HFFc6 (cell line): ENCODE measurements around the gene TPCN1. TPM values are rescaled to one million over a fixed set of nuclear protein-coding genes. Genes with fewer than 3 reads are reported as not detected.

Experiments
- DNase-seq: peaks from one replicate; pipeline ENCODE4 v3.0.0-alpha.2; 2018
- H3K27ac Mint-ChIP-seq: 2 replicates; pipeline ENCODE4 v1.8.0; 2020; ENCODE audit warnings: mild to moderate bottlenecking, mixed read lengths
- H3K27me3 Mint-ChIP-seq: 2 replicates; pipeline ENCODE4 v1.8.0; 2021; ENCODE audit warnings: mild to moderate bottlenecking, moderate library complexity, mixed read lengths; ENCODE audit not compliant: insufficient read depth
- H3K36me3 Mint-ChIP-seq: 2 replicates; pipeline ENCODE4 v1.8.0; 2021; ENCODE audit warnings: low read depth, mixed read lengths
- H3K4me1 Mint-ChIP-seq: 2 replicates; pipeline ENCODE4 v1.8.0; 2020; ENCODE audit warnings: low read depth, mixed read lengths
- H3K4me3 Mint-ChIP-seq: 2 replicates; pipeline ENCODE4 v1.8.0; 2020; ENCODE audit warnings: mild to moderate bottlenecking, moderate library complexity, mixed read lengths
- H3K9me3 Mint-ChIP-seq: 2 replicates; pipeline ENCODE4 v1.8.0; 2020; ENCODE audit warnings: mild to moderate bottlenecking, mixed read lengths
- CTCF ChIP-seq: fragments of 200-600 bp; sonication (generic); IDR thresholded peaks from 2 replicates; pipeline ENCODE4 v1.5.0; 2021; ENCODE audit warnings: antibody characterized with exemption, mild to moderate bottlenecking
- total RNA-seq, 6 experiments: library from RNA; stranded (reverse); fragmentation: NEBNext Ultra II Directional; extraction: Animal tissue kit (Norgen Biotek cat#: 25700); gene quantifications; 2 replicates in 1 of 6; 3 replicates in 5 of 6; pipeline ENCODE4 v1.2.3, GENCODE V29; 2021

The TPCN1 gene
- total RNA-seq, 6 experiments from 2014 or later: 19.0 to 33.3 (median 20.6) TPM

- DNase-seq: no peak
- TF ChIP-seq CTCF: no peak
- Mint-ChIP-seq H3K9me3 (no peaks in the 10 kb centered on the region), H3K27me3 (no peaks in the 10 kb centered on the region; the same call in 1 of the 2 replicates), H3K27ac (peak overlapping the region; percentile 3; the same call in 1 of the 2 replicates), H3K36me3 (no peaks in the 10 kb centered on the region), H3K4me1 (peaks cover 37% of the 10 kb centered on the region), H3K4me3 (no peak overlapping the region)
Measured at GRCh38 chr12:113329791-113330417, 108.6 kb downstream of the TPCN1 start.

GRCh38 chr12:113330505-113330904 is 109.2 kb downstream of the TPCN1 start:
- no peaks in the 10 kb centered on the region for H3K36me3 Mint-ChIP-seq
- no peaks in the 10 kb centered on the region; the same call in 1 of the 2 replicates for H3K27me3 Mint-ChIP-seq
- H3K27ac Mint-ChIP-seq: no peak overlapping the region
- H3K4me3 Mint-ChIP-seq: no peak overlapping the region
- H3K4me1 Mint-ChIP-seq: peaks cover 37% of the 10 kb centered on the region
- H3K9me3 Mint-ChIP-seq: no peaks in the 10 kb centered on the region
- DNase-seq: no peak
- no peak for TF ChIP-seq CTCF

DNA sequence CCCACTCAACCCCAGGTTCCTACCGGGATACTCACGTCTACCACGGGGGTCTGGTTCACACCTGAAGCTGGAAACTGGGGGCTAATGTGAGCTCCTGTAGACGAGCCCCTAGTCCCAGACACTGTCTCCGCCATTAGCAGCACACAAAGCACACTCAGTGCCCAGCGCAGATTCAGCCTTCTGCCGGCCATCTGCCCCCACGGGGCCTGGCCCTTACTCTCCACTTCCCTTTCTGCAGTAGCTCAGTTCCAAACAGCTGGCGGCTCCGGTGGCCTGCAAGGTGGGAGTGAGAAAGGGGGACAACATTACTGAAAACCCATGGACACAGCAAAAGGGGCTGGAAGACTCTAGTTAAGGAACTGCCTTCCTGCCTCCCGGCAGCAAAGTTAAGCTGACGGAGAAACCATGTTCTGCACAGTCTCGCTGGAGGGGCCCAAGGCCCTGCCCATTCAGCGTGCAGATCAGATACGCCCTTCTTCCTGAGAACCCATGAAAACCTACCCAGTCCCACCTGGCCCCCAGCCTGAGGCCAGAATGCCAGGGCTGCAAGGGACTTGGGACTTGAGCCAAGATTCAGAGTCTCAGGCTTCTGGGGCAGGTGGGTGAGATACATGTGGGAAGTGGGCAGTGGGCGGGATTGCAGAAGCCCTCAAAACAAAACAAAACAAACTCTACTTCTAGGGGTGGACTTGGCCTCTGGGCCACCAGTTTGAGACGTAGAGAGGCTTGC is 111.6 kb downstream of the TPCN1 start:
- Mint-ChIP-seq H3K4me3 (no peak overlapping the region), H3K9me3 (no peaks in the 10 kb centered on the region), H3K36me3 (no peaks in the 10 kb centered on the region), H3K4me1 (peaks cover 23% of the 10 kb centered on the region), H3K27ac (no peak overlapping the region), H3K27me3 (no peaks in the 10 kb centered on the region; the same call in 1 of the 2 replicates)
- TF ChIP-seq CTCF: no peak
- DNase-seq: no peak

GRCh38 chr12:113333418-113333750 is 112.1 kb downstream of the TPCN1 start:
- Mint-ChIP-seq H3K27me3 (no peaks in the 10 kb centered on the region; the same call in 1 of the 2 replicates), H3K9me3 (no peaks in the 10 kb centered on the region), H3K4me1 (peaks cover 23% of the 10 kb centered on the region), H3K36me3 (no peaks in the 10 kb centered on the region), H3K27ac (no peak overlapping the region), H3K4me3 (no peak overlapping the region)
- no peak for TF ChIP-seq CTCF
- DNase-seq: no peak

DNA sequence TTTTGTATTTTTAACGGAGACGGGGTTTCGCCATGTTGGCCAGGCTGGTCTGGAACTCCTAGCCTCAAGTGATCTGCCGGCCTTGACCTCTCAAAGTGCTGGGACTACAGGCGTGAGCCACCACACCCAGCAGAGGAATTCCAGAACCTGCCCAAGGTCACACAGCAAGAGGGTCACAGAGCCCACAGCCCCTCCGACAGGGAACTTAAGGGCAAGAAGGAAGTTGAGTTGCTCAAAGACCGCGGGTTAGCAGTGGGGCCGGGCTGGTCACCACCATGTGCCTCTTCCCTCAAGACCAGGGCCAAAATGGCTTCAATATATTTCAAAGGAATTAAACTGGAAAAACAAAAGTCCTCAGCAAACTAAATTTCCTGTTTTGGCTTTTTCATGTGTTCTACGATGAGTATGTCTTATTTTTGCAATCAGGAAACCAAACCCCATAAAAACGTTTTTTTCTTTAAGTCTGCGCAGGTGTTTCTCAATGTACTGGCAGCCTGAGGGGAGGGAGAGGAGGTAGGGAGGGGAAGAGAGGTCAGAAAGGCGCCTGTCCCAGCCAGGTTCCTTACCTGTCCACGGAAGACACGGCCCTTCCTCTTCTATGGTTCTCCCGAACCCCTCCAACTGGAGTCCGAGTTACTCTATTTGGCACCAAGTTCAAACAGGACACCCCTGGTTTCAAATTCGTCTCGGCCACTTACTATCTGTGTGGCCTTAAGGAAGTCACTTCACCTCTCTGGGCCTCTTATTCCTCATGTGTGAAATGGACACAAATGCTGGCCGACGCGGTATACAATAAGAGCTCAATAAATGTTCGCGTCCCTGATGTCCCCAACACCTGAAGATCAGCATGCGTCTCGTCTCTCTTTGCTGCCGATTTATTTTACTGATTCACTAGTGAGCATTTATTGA is 112.9 kb downstream of the TPCN1 start:
- Mint-ChIP-seq H3K4me1 (peaks cover 22% of the 10 kb centered on the region), H3K27me3 (no peaks in the 10 kb centered on the region; the same call in 1 of the 2 replicates), H3K4me3 (peak overlapping the region; percentile 92), H3K27ac (peak overlapping the region; percentile 34; the same call in 1 of the 2 replicates), H3K36me3 (no peaks in the 10 kb centered on the region), H3K9me3 (no peaks in the 10 kb centered on the region)
- DNase-seq: no peak
- no peak for TF ChIP-seq CTCF
